Omental fat pad (tissue), 4 donors: ENCODE data around the gene ATP9A. TPM values are rescaled to one million over a fixed set of nuclear protein-coding genes. Genes with fewer than 3 reads are reported as not detected.

Source experiments
- ATAC-seq: fragments of 150-250 bp; one replicate; pipeline ENCODE4 v1.9.1; 2016; ENCODE audit warnings: mild to moderate bottlenecking, moderate library complexity; ENCODE audit not compliant: low FRiP score
- DNase-seq: peaks from one replicate; pipeline ENCODE4 v3.0.0-alpha.2; 2019; ENCODE audit warnings: low spot score
- total RNA-seq, 4 donors: library from RNA; depleted of rRNA; stranded (reverse); fragments of >200 nt; gene quantifications; one replicate each; pipeline ENCODE4 v1.1.0, GENCODE V29; 2016
- TF ChIP-seq, protein P1 (sequence below), 3 donors: fragments of 450-650 bp; IDR thresholded peaks; one replicate each; pipeline ENCODE4 v1.5.1; 2016 to 2017; ENCODE audit warnings: antibody characterized with exemption in 3 of 3, mild to moderate bottlenecking in 3 of 3, moderate library complexity in 2 of 3

The ATP9A gene
- total RNA-seq, 4 donors from 2014 or later = 16.7 to 129 (median 55.0) TPM

DNA sequence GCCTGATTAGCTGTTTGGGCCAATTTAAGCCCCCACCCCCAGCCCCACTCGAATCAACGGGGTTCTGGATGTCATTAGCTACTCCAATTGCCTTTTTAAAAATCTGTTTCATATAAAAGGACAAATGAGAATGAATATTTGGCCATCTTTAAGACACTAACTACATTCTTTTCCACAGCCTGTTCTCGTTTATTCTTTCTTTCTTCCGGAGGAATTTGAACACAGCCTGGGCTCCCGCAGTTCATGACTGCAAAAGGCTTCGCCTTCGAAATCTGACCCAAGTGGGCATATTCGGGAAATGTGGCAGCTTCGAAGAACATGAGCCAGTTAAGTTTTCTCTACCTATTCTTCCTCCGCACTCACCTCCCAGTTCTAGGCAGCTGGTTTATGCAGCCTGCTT is 176.3 kb downstream of the ATP9A start:
- DNase-seq = no peak
- no peak for ATAC-seq
- TF ChIP-seq, protein P1, sequence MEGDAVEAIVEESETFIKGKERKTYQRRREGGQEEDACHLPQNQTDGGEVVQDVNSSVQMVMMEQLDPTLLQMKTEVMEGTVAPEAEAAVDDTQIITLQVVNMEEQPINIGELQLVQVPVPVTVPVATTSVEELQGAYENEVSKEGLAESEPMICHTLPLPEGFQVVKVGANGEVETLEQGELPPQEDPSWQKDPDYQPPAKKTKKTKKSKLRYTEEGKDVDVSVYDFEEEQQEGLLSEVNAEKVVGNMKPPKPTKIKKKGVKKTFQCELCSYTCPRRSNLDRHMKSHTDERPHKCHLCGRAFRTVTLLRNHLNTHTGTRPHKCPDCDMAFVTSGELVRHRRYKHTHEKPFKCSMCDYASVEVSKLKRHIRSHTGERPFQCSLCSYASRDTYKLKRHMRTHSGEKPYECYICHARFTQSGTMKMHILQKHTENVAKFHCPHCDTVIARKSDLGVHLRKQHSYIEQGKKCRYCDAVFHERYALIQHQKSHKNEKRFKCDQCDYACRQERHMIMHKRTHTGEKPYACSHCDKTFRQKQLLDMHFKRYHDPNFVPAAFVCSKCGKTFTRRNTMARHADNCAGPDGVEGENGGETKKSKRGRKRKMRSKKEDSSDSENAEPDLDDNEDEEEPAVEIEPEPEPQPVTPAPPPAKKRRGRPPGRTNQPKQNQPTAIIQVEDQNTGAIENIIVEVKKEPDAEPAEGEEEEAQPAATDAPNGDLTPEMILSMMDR (IDR thresholded peaks at IDR 0.05) = no peak

DNA sequence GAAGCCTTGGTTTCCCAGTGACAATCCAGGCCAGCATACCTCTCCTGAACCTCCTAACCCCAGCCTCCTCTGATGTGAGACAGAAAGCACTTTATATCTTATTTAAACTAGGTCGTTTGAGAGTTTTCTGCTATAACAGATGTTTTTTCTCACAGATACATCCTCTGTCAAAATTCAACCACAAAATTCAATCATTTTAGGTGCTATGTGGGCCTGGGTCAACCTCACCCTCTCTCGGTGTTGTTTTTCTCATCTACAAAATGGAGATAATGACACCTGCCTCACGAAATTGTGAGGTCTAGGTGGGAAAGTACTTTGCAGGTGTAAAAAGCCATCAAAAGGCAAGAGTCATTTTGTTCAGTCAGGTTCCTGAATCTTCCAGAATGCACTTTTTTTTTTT is 179.4 kb downstream of the ATP9A start:
- no peak for ATAC-seq
- TF ChIP-seq, protein P1 (IDR thresholded peaks at IDR 0.05) = no peak
- no peak for DNase-seq

DNA sequence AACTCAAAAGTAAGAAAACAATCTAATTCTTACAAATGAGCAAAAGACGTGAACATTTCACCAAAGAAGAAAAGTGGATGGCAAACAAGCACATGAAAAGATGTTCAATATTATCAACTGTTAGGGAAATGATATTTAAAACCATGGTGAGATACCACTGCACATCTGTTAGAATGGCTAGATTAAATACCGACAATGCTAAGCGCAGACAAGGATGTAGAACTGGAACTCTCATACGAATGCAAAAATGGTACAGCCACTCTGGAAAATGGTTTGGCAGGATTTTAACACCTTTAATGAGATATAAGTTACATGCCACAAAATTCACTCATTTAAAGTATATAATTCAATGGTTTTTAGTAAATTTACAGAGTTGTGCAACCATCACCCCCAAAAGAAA is 181.0 kb downstream of the ATP9A start:
- no peak for DNase-seq
- TF ChIP-seq, protein P1 (IDR thresholded peaks at IDR 0.05) = no peak
- no peak for ATAC-seq

DNA sequence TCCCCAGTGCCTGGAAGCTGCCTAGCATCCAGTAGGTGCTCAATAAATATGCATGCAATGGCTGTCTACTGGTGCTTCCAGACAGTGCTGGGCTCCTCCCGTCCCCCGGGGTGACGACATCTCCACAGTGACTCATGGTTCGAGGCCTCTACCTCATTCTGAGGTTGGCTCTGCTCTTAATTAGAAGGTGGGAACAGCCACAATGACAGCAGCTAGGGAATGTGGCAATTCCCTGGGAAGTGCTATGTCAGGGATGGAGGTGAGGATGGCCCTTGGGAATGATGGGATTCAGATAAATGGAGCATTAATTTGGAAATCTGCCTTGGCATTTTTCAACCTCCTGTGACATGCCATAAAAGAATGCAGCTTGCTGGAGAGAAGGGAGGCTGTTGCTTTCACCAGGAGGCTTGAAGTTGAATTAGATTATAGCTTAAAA is 182.2 kb downstream of the ATP9A start:
- ATAC-seq (no peak), DNase-seq (no peak)
- TF ChIP-seq, protein P1 (IDR thresholded peaks at IDR 0.05) = no peak

DNA sequence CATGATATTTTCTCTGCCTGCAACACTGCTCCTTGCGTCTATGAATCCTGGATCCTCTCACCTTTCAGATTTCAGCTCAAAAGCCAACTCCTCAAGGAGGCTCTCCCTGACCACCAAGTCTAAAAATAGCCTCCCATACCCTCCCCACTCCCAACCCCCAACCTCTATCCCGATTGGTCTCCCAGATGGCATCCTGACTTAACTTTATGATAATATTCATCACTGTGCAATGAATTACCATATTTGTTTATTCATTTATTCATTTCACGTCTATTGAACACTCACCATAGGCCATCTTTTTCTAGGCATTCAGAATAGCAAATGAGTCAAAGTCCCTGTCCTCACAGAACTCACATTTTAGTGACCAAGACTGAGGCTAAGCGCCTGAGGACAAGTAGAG is 183.0 kb downstream of the ATP9A start:
- DNase-seq = no peak
- TF ChIP-seq, protein P1 (IDR thresholded peaks at IDR 0.05) = no peak
- no peak for ATAC-seq

DNA sequence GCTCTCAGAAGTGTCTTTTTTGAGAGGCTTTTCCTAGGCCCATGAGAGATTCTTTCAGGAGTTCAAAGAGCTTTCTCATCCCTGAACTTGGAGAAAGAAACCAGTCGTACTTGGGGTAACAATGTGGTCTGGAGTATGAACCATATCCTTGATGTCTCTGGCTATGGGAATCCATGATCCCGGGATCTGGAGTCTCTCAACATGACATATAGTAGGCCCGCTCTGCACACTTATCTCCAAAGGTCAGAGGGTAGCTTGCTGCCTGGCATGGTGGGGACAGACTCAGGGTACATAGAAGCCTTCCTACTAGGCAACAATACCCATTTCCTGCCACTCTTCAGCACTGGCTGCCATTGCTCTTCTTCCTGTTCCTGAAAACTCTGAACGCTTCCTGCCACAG is 183.5 kb downstream of the ATP9A start:
- ATAC-seq (no peak), DNase-seq (no peak)
- TF ChIP-seq, protein P1 (IDR thresholded peaks at IDR 0.05) = no peak

DNA sequence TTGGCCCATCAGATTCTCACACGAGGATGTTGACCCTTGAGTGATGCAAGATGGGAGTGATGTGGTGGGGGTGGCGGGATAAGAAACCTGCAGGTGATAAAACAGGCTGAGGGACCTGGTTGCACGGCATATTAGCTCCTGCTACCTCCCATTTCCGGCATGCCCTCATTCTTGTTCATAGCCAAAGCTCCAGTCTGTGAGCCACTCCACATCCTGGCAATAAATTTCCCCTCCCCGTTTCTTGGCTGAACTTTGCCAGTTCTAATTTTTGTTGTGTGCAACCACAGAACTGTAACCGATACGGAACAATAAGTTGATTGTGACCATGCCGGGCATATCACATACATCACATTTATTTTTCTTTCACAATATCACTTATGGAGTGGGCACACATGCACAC is 184.1 kb downstream of the ATP9A start:
- ATAC-seq = no peak
- TF ChIP-seq, protein P1 (IDR thresholded peaks at IDR 0.05) = no peak
- DNase-seq = no peak
